ENCODE measurements around the gene IARS1. TPM values are rescaled to one million over a fixed set of nuclear protein-coding genes. Genes with fewer than 3 reads are reported as not detected.

Gene IARS1
- total RNA-seq, 1 experiment from 2014 or later: 403 TPM

- ChIA-PET POLR2A (interaction anchor here (0.6 to 5.0 kb wide), 31 partner anchors 10 to 464 kb away, joined by 3 to 64 read pairs (median 4); partner anchors contain the start of genes BICD2, IPPK and SPTLC1), CTCF (interaction anchor here (0.6 to 5.9 kb wide), 12 partner anchors 18 to 1411 kb away, joined by 3 to 46 read pairs (median 4); no protein-coding TSS in a partner anchor)
- TF ChIP-seq CTCF (IDR thresholded peaks at IDR 0.05; ENCODE audit: unreplicated experiment): no peak
- BruUV-seq (replicated peaks): no TSS peak
- Mint-ChIP-seq H3K9me3 (ENCODE audit: unreplicated experiment) (no peaks in the 10 kb centered on the region), H3K4me3 (ENCODE audit: unreplicated experiment) (peak overlapping the region; percentile 97), H3K27ac (ENCODE audit: low read depth, unreplicated experiment) (peak overlapping the region; percentile 98), H3K27me3 (ENCODE audit: insufficient read depth, unreplicated experiment) (no peaks in the 10 kb centered on the region), H3K36me3 (ENCODE audit: insufficient read depth, unreplicated experiment) (peaks cover 29% of the 10 kb centered on the region), H3K4me1 (ENCODE audit: insufficient read depth, unreplicated experiment) (peaks cover 26% of the 10 kb centered on the region)
- intact Hi-C loops (cut with micrococcal nuclease): loop anchor here (1.0 to 5.0 kb wide), 2 partner anchors 33 to 181 kb away; partner anchors contain the start of gene IARS1
- DNase-seq (ENCODE audit: unreplicated experiment): no peak
Measured at GRCh38 chr9:92325991-92326500, 32.5 kb upstream of the IARS1 start.

GRCh38 chr9:92325269-92325990 is 31.9 kb upstream of the IARS1 start, which contains the start of the genes CENPP and NOL8:
CENPP (plus strand) TSS chr9:92325953.
NOL8 (minus strand) TSS chr9:92325350; CDS start chr9:92324161, 1,189 bp downstream.
- CTCF ChIA-PET: interaction anchor here (0.6 to 5.9 kb wide), 7 partner anchors 33 to 1410 kb away, joined by 3 to 46 read pairs (median 5); no protein-coding TSS in a partner anchor
- no peaks in the 10 kb centered on the region for H3K27me3 Mint-ChIP-seq (ENCODE audit: insufficient read depth, unreplicated experiment)
- H3K27ac Mint-ChIP-seq (ENCODE audit: low read depth, unreplicated experiment): peak within 1 kb of the TSS; percentile 98
- intact Hi-C loops (cut with micrococcal nuclease): loop anchor here (1.0 to 5.0 kb wide), 2 partner anchors 32 to 182 kb away; partner anchors contain the start of gene IARS1
- no peak for TF ChIP-seq CTCF (IDR thresholded peaks at IDR 0.05; ENCODE audit: unreplicated experiment)
- H3K36me3 Mint-ChIP-seq (ENCODE audit: insufficient read depth, unreplicated experiment): peaks cover 35% of the 10 kb centered on the region
- peaks cover 26% of the 10 kb centered on the region for H3K4me1 Mint-ChIP-seq (ENCODE audit: insufficient read depth, unreplicated experiment)
- DNase-seq (ENCODE audit: unreplicated experiment): peak; percentile 92
- no TSS peak for BruUV-seq (replicated peaks)
- POLR2A ChIA-PET: interaction anchor here (0.6 to 5.0 kb wide), 33 partner anchors 10 to 465 kb away, joined by 3 to 64 read pairs (median 4); partner anchors contain the start of genes BICD2, IPPK and SPTLC1
- H3K4me3 Mint-ChIP-seq (ENCODE audit: unreplicated experiment): peak within 1 kb of the TSS; percentile 97
- H3K9me3 Mint-ChIP-seq (ENCODE audit: unreplicated experiment): no peaks in the 10 kb centered on the region

- ChIA-PET CTCF (interaction anchor here (0.6 to 1.9 kb wide), 3 partner anchors 114 to 466 kb away, joined by 3 to 7 read pairs (median 4); no protein-coding TSS in a partner anchor), POLR2A (interaction anchor here (0.8 to 5.0 kb wide), 19 partner anchors 9 to 466 kb away, joined by 3 to 64 read pairs (median 4); partner anchors contain the start of genes IPPK and SPTLC1)
- intact Hi-C loops (cut with micrococcal nuclease): loop anchor here (1.0 to 5.0 kb wide), 2 partner anchors 32 to 182 kb away; partner anchors contain the start of gene IARS1
- BruUV-seq (replicated peaks): TSS peak; percentile 75
- no peaks in the 10 kb centered on the region for H3K27me3 Mint-ChIP-seq (ENCODE audit: insufficient read depth, unreplicated experiment)
- peak overlapping the region; percentile 98 for H3K27ac Mint-ChIP-seq (ENCODE audit: low read depth, unreplicated experiment)
- peaks cover 26% of the 10 kb centered on the region for H3K4me1 Mint-ChIP-seq (ENCODE audit: insufficient read depth, unreplicated experiment)
- H3K36me3 Mint-ChIP-seq (ENCODE audit: insufficient read depth, unreplicated experiment): peaks cover 41% of the 10 kb centered on the region
- peak overlapping the region; percentile 97 for H3K4me3 Mint-ChIP-seq (ENCODE audit: unreplicated experiment)
- DNase-seq (ENCODE audit: unreplicated experiment): no peak
- TF ChIP-seq CTCF (IDR thresholded peaks at IDR 0.05; ENCODE audit: unreplicated experiment): no peak
- no peaks in the 10 kb centered on the region for H3K9me3 Mint-ChIP-seq (ENCODE audit: unreplicated experiment)
Measured at GRCh38 chr9:92324889-92325268, 31.4 kb upstream of the IARS1 start.

- intact Hi-C loops (cut with micrococcal nuclease): no loop called here
- no peak for TF ChIP-seq CTCF (IDR thresholded peaks at IDR 0.05; ENCODE audit: unreplicated experiment)
- no peak for DNase-seq (ENCODE audit: unreplicated experiment)
- peak overlapping the region; percentile 97 for H3K4me3 Mint-ChIP-seq (ENCODE audit: unreplicated experiment)
- ChIA-PET POLR2A (interaction anchor here (0.8 to 5.0 kb wide), 13 partner anchors 9 to 346 kb away, joined by 3 to 64 read pairs (median 12); partner anchors contain the start of gene IPPK), CTCF (interaction anchor here (0.6 to 0.9 kb wide), 4 partner anchors 184 to 467 kb away, joined by 3 to 4 read pairs (median 4); no protein-coding TSS in a partner anchor)
- H3K36me3 Mint-ChIP-seq (ENCODE audit: insufficient read depth, unreplicated experiment): peaks cover 42% of the 10 kb centered on the region
- peak overlapping the region; percentile 98 for H3K27ac Mint-ChIP-seq (ENCODE audit: low read depth, unreplicated experiment)
- BruUV-seq (replicated peaks): no TSS peak
- no peaks in the 10 kb centered on the region for H3K9me3 Mint-ChIP-seq (ENCODE audit: unreplicated experiment)
- H3K27me3 Mint-ChIP-seq (ENCODE audit: insufficient read depth, unreplicated experiment): no peaks in the 10 kb centered on the region
- peaks cover 26% of the 10 kb centered on the region for H3K4me1 Mint-ChIP-seq (ENCODE audit: insufficient read depth, unreplicated experiment)
Measured at GRCh38 chr9:92324431-92324830, 30.9 kb upstream of the IARS1 start.
